H1 (cell line): ENCODE results near the gene CFAP65. TPM values are rescaled to one million over a fixed set of nuclear protein-coding genes. Genes with fewer than 3 reads are reported as not detected.

Source experiments
- CTCF ChIA-PET: fragments of 300-600 bp; sonication (Branson Sonifier 250); formaldehyde crosslinking; loops from one replicate; lab custom pipeline; 2021; ENCODE audit not compliant: partially characterized antibody; lab: Charles Lee
- POLR2A ChIA-PET: fragments of 300-600 bp; sonication (Branson Sonifier 250); formaldehyde crosslinking; loops from one replicate; lab custom pipeline; 2021; ENCODE audit warnings: inconsistent platforms; ENCODE audit not compliant: partially characterized antibody; lab: Charles Lee
- DNase-seq, 2 experiments: peaks; one replicate each; pipeline versions ENCODE4 v3.0.0 to v3.0.0-alpha.2; 2010 to 2022; ENCODE audit warnings: low spot score in 2 of 2, low read depth in 1 of 2, mixed read lengths in 1 of 2
- FAIRE-seq: peaks from 2 replicates; lab custom pipeline; 2011; peaks lifted over from hg19 to GRCh38; lab: Jason Lieb, UNC
- H2AFZ ChIP-seq: 2 replicates; pipeline ENCODE4 v1.8.1; 2012; ENCODE audit warnings: low read length, inconsistent platforms
- H2AK5ac ChIP-seq: 2 replicates; pipeline ENCODE4 v1.6.1; 2013; ENCODE audit warnings: low read depth, low read length
- H2BK120ac ChIP-seq: replicated peaks from 2 replicates; pipeline ENCODE3; 2013; ENCODE audit warnings: low read depth, low read length, inconsistent platforms
- H2BK12ac ChIP-seq: 2 replicates; pipeline ENCODE4 v1.6.1; 2013; ENCODE audit warnings: low read depth, low read length
- H2BK15ac ChIP-seq: 2 replicates; pipeline ENCODE4 v1.6.1; 2013; ENCODE audit warnings: low read length
- H2BK20ac ChIP-seq: 2 replicates; pipeline ENCODE4 v1.6.1; 2013; ENCODE audit warnings: low read length
- H2BK5ac ChIP-seq: 2 replicates; pipeline ENCODE4 v1.6.1; 2013; ENCODE audit warnings: low read depth, low read length
- H3K14ac ChIP-seq: 2 replicates; pipeline ENCODE4 v1.6.1; 2013; ENCODE audit warnings: inconsistent platforms; ENCODE audit not compliant: insufficient read length
- H3K18ac ChIP-seq: 2 replicates; pipeline ENCODE4 v1.6.1; 2013; ENCODE audit warnings: low read length; ENCODE audit errors: extremely low read depth
- H3K23ac ChIP-seq: 2 replicates; pipeline ENCODE4 v1.6.1; 2013; ENCODE audit warnings: inconsistent platforms; ENCODE audit not compliant: insufficient read length
- H3K23me2 ChIP-seq: 2 replicates; pipeline ENCODE4 v1.6.1; 2013; ENCODE audit warnings: low read depth, low read length
- H3K27ac ChIP-seq: 2 replicates; pipeline ENCODE4 v1.6.1; 2011; ENCODE audit warnings: low read depth, low read length, inconsistent platforms
- H3K27me3 ChIP-seq, 4 experiments: replicated peaks in 1 of 4; 1 replicate in 1 of 4; 2 replicates in 3 of 4; pipeline versions ENCODE4 v1.6.1 to v1.8.1; 2011 to 2013; ENCODE audit warnings: low read length in 3 of 4, mild to moderate bottlenecking in 3 of 4, inconsistent platforms in 2 of 4, mixed read lengths in 2 of 4, moderate library complexity in 1 of 4; ENCODE audit not compliant: control insufficient read depth in 3 of 4, insufficient read depth in 3 of 4; ENCODE audit errors: extremely low read depth in 1 of 4
- H3K36me3 ChIP-seq, 4 experiments: 2 replicates each; pipeline versions ENCODE4 v1.6.1 to v1.8.1; 2011 to 2013; ENCODE audit warnings: mild to moderate bottlenecking in 4 of 4, low read length in 3 of 4, moderate library complexity in 2 of 4, control low read depth in 1 of 4, inconsistent platforms in 1 of 4; ENCODE audit not compliant: insufficient read depth in 4 of 4, control insufficient read depth in 2 of 4
- H3K4ac ChIP-seq: replicated peaks from 2 replicates; pipeline ENCODE3; 2013; ENCODE audit warnings: low read length, low read depth, mixed read lengths, inconsistent platforms; ENCODE audit not compliant: insufficient read length
- H3K4me1 ChIP-seq, 4 experiments: replicated peaks in 1 of 4; 1 replicate in 1 of 4; 2 replicates in 3 of 4; pipeline versions ENCODE4 v1.6.1 to v1.8.1; 2011 to 2013; ENCODE audit warnings: low read length in 3 of 4, inconsistent platforms in 2 of 4, mixed read lengths in 1 of 4; ENCODE audit not compliant: insufficient read depth in 4 of 4, control insufficient read depth in 3 of 4
- H3K4me2 ChIP-seq, 2 experiments: 2 replicates each; pipeline versions ENCODE4 v1.6.1 to v1.8.1; 2011 to 2013; ENCODE audit warnings: low read depth in 2 of 2, low read length in 2 of 2, control low read depth in 1 of 2, inconsistent platforms in 1 of 2, mild to moderate bottlenecking in 1 of 2; ENCODE audit not compliant: insufficient read depth in 1 of 2
- H3K4me3 ChIP-seq, 4 experiments: fragments of 200-600, 300-600 bp in 1 of 4; sonication (generic), shearing (Covaris generic), sonication (Bioruptor Twin) in 1 of 4; 2 replicates each; pipeline versions ENCODE4 v1.5.1 to v1.8.1; 2011 to 2016; ENCODE audit warnings: low read length in 4 of 4, low read depth in 3 of 4, control low read depth in 2 of 4, inconsistent platforms in 2 of 4, mild to moderate bottlenecking in 2 of 4, mixed read lengths in 1 of 4, moderate library complexity in 1 of 4; ENCODE audit not compliant: insufficient read depth in 2 of 4; ENCODE audit errors: extremely low read depth in 1 of 4
- H3K56ac ChIP-seq: replicated peaks from 2 replicates; pipeline ENCODE3; 2013; ENCODE audit warnings: low read depth, mild to moderate bottlenecking, mixed read lengths, low read length, inconsistent platforms; ENCODE audit not compliant: insufficient read length
- H3K79me1 ChIP-seq: 2 replicates; pipeline ENCODE4 v1.6.1; 2013; ENCODE audit warnings: low read depth, low read length, control low read depth
- H3K79me2 ChIP-seq, 2 experiments: 2 replicates each; pipeline versions ENCODE4 v1.6.1 to v1.8.1; 2012 to 2013; ENCODE audit warnings: low read length in 2 of 2, mild to moderate bottlenecking in 2 of 2, inconsistent platforms in 1 of 2; ENCODE audit not compliant: insufficient read depth in 2 of 2, control insufficient read depth in 1 of 2
- H3K9ac ChIP-seq, 4 experiments: replicated peaks in 1 of 4; 1 replicate in 1 of 4; 2 replicates in 3 of 4; pipeline versions ENCODE4 v1.6.1 to v1.8.1; 2011 to 2013; ENCODE audit warnings: low read depth in 3 of 4, low read length in 3 of 4, control low read depth in 2 of 4, mild to moderate bottlenecking in 2 of 4, moderate library complexity in 2 of 4, inconsistent platforms in 1 of 4; ENCODE audit errors: extremely low read depth in 1 of 4
- H3K9me3 ChIP-seq, 2 experiments: 2 replicates each; pipeline versions ENCODE4 v1.6.1 to v1.8.1; 2012 to 2013; ENCODE audit warnings: mild to moderate bottlenecking in 2 of 2, moderate library complexity in 2 of 2, control low read depth in 1 of 2, inconsistent platforms in 1 of 2, low read depth in 1 of 2, low read length in 1 of 2, mixed read lengths in 1 of 2; ENCODE audit not compliant: insufficient read depth in 2 of 2
- H4K20me1 ChIP-seq, 2 experiments: replicated peaks in 1 of 2; 2 replicates each; pipeline versions ENCODE3 to v1.8.1; 2011 to 2013; ENCODE audit warnings: inconsistent platforms in 2 of 2, low read length in 2 of 2, mild to moderate bottlenecking in 1 of 2; ENCODE audit not compliant: insufficient read depth in 2 of 2, control insufficient read depth in 1 of 2
- H4K5ac ChIP-seq: 2 replicates; pipeline ENCODE4 v1.6.1; 2013; ENCODE audit warnings: low read length, low read depth, mixed read lengths, inconsistent platforms; ENCODE audit not compliant: insufficient read length
- H4K8ac ChIP-seq: 2 replicates; pipeline ENCODE4 v1.8.0; 2013; ENCODE audit warnings: mild to moderate bottlenecking, moderate library complexity, low read length, inconsistent platforms; ENCODE audit not compliant: insufficient read depth; ENCODE audit errors: extremely low read depth
- H4K91ac ChIP-seq: replicated peaks from 2 replicates; pipeline ENCODE3; 2013; ENCODE audit warnings: low read length, mixed read lengths, inconsistent platforms; ENCODE audit not compliant: insufficient read length
- ATF2 ChIP-seq: IDR thresholded peaks from 2 replicates; pipeline ENCODE4 v1.6.1; 2012; ENCODE audit warnings: low read length, inconsistent platforms
- EGR1 ChIP-seq: IDR thresholded peaks from 2 replicates; pipeline ENCODE4 v1.6.1; 2011; ENCODE audit warnings: low read depth, low read length, borderline replicate concordance
- HDAC2 ChIP-seq, 2 experiments: fragments of 300-600 bp in 1 of 2; sonication (generic) in 1 of 2; IDR thresholded peaks; 2 replicates each; pipeline ENCODE4 v1.6.1; 2011 to 2012; ENCODE audit warnings: low read depth in 2 of 2, low read length in 2 of 2, mild to moderate bottlenecking in 2 of 2, moderate library complexity in 2 of 2, borderline replicate concordance in 1 of 2, inconsistent platforms in 1 of 2
- USF2 ChIP-seq: IDR thresholded peaks from 2 replicates; pipeline ENCODE4 v1.6.1; 2011; ENCODE audit warnings: low read length, improper control_type of control experiment
- YY1 ChIP-seq: IDR thresholded peaks from 2 replicates; pipeline ENCODE4 v1.6.1; 2011; ENCODE audit warnings: low read depth, mild to moderate bottlenecking, low read length
- ZNF274 ChIP-seq: IDR thresholded peaks from 2 replicates; pipeline ENCODE4 v1.7.0; 2012; ENCODE audit warnings: low read length, borderline replicate concordance; ENCODE audit errors: extremely low read depth
- WGBS, 2 experiments: shearing (Covaris generic) in 1 of 2; methylation state at CpG; one replicate each; pipeline versions ENCODE4 v1.1.6 to v1.1.7; 2013 to 2015; ENCODE audit warnings: low lambda C conversion rate in 2 of 2, mixed read lengths in 2 of 2, inconsistent platforms in 1 of 2, low coverage in 1 of 2, missing lambda C conversion rate in 1 of 2; ENCODE audit not compliant: insufficient replicate concordance in 2 of 2, insufficient coverage in 1 of 2, insufficient read length in 1 of 2; ENCODE audit errors: extremely low coverage in 1 of 2, missing lambda C conversion rate in 1 of 2; 5-methylcytosine and 5-hydroxymethylcytosine counted together
- polyA plus RNA-seq, 7 experiments: library from polyadenylated mRNA; depleted of rRNA in 3 of 7; stranded (reverse) in 5 of 7; unstranded in 2 of 7; fragments of >200 nt in 5 of 7; fragments of 200-250 nt in 2 of 7; gene quantifications; 1 replicate in 5 of 7; 2 replicates in 1 of 7; 4 replicates in 1 of 7; pipeline versions ENCODE4 v1.2.1 to v1.2.3, GENCODE V29; 2011 to 2013; ENCODE audit warnings: missing spikeins in 2 of 7, mixed read lengths in 2 of 7
- total RNA-seq: library from RNA; stranded (reverse); fragmentation: NEBNext Ultra II Directional; extraction: Animal tissue kit (Norgen Biotek cat#: 25700); gene quantifications from 2 replicates; pipeline ENCODE4 v1.2.1, GENCODE V29; 2021

CFAP65 gene
- total and polyA plus RNA-seq, 2 of the 8 experiments (the other 6 are each of a cell fraction or from before 2014, with no cell fraction given), result 0.19 to 0.45 TPM

- ChIA-PET POLR2A (no interaction called here), CTCF (interaction anchor here (0.8 to 45.5 kb wide), 13 partner anchors 9 to 267 kb away, joined by 3 to 1006 read pairs (median 19); partner anchors contain the start of genes CFAP65, CRYBA2, IHH and NHEJ1)
- H4K8ac ChIP-seq, result no peak overlapping the region
- H3K56ac ChIP-seq, result no peak overlapping the region
- H3K27me3 ChIP-seq, result no peaks in the 10 kb centered on the region; a peak in 1 of 7 replicates
- H3K9me3 ChIP-seq, result no peaks in the 10 kb centered on the region
- H3K4me1 ChIP-seq, result peaks cover 0 to 3% (median under 1%) of the 10 kb centered on the region in 4 experiments; a peak in 2 of 7 replicates
- peaks cover 0 to 2% of the 10 kb centered on the region in 2 experiments for H4K20me1 ChIP-seq
- H2BK15ac ChIP-seq, result no peak overlapping the region
- no peaks in the 10 kb centered on the region for H3K79me2 ChIP-seq
- no peak overlapping the region for H3K27ac ChIP-seq
- no peaks in the 10 kb centered on the region for H3K23me2 ChIP-seq
- H2AFZ ChIP-seq, result no peak overlapping the region
- no peak overlapping the region for H3K18ac ChIP-seq
- no peaks in the 10 kb centered on the region for H3K36me3 ChIP-seq
- no peak overlapping the region for H3K23ac ChIP-seq
- no peak for TF ChIP-seq YY1
- TF ChIP-seq HDAC2 (IDR thresholded peaks at IDR 0.05; ENCODE audit: borderline replicate concordance in 1 of 2, low read depth in 2 of 2, low read length in 2 of 2), result no peak
- TF ChIP-seq USF2, result no peak
- TF ChIP-seq ATF2, result no peak
- TF ChIP-seq EGR1, result no peak
- TF ChIP-seq ZNF274, result no peak
- no peak overlapping the region for H2BK12ac ChIP-seq
- 91% methylated on average over 5 of the region's 5 CpGs; no CpG with 5 or more reads in 1 of the 2 experiments for WGBS, 2 experiments
- H3K14ac ChIP-seq, result no peak overlapping the region
- H3K9ac ChIP-seq, result no peak overlapping the region
- no peak for FAIRE-seq
- H3K79me1 ChIP-seq, result no peaks in the 10 kb centered on the region
- no peak overlapping the region for H4K5ac ChIP-seq
- H2BK20ac ChIP-seq, result no peak overlapping the region
- H3K4me3 ChIP-seq, result no peak overlapping the region
- H3K4me2 ChIP-seq, result no peak overlapping the region
- no peak overlapping the region for H4K91ac ChIP-seq
- no peak overlapping the region for H3K4ac ChIP-seq
- H2AK5ac ChIP-seq, result no peak overlapping the region
- no peak overlapping the region for H2BK120ac ChIP-seq
- no peak for DNase-seq
- no peak overlapping the region for H2BK5ac ChIP-seq
Measured at GRCh38 chr2:219028141-219028540, 13.2 kb downstream of the CFAP65 start.
